Keratinocyte (primary cell): Measurements from ENCODE around the gene MET. TPM values are rescaled to one million over a fixed set of nuclear protein-coding genes. Genes with fewer than 3 reads are reported as not detected.

Experiments used
- DNase-seq: peaks from one replicate; pipeline ENCODE4 v3.0.0-alpha.2; 2011; ENCODE audit warnings: low read depth, missing footprints, low spot score
- FAIRE-seq: peaks from 2 replicates; lab custom pipeline; 2011; peaks lifted over from hg19 to GRCh38; lab: Jason Lieb, UNC
- H2AFZ ChIP-seq: 2 replicates; pipeline ENCODE4 v1.6.0; 2012; ENCODE audit warnings: low read length, control low read depth, inconsistent platforms; ENCODE audit not compliant: control insufficient read depth
- H3K27ac ChIP-seq: 2 replicates; pipeline ENCODE4 v1.5.1; 2011; ENCODE audit warnings: low read length; ENCODE audit not compliant: control insufficient read depth, insufficient read depth
- H3K27me3 ChIP-seq: 3 replicates; pipeline ENCODE4 v1.6.0; 2011; ENCODE audit warnings: low read length; ENCODE audit not compliant: control insufficient read depth, insufficient read depth; ENCODE audit errors: extremely low read depth
- H3K36me3 ChIP-seq, 2 experiments: 2 replicates in 1 of 2; 3 replicates in 1 of 2; pipeline ENCODE4 v1.5.1; 2011; ENCODE audit warnings: low read length in 2 of 2, mild to moderate bottlenecking in 1 of 2; ENCODE audit not compliant: control insufficient read depth in 2 of 2, insufficient read depth in 2 of 2; ENCODE audit errors: extremely low read depth in 1 of 2
- H3K4me1 ChIP-seq: 3 replicates; pipeline ENCODE4 v1.5.1; 2011; ENCODE audit warnings: low read length; ENCODE audit not compliant: control insufficient read depth, insufficient read depth; ENCODE audit errors: extremely low read depth
- H3K4me2 ChIP-seq: 3 replicates; pipeline ENCODE4 v1.6.0; 2011; ENCODE audit warnings: low read depth, low read length; ENCODE audit not compliant: control insufficient read depth, insufficient read depth; ENCODE audit errors: extremely low read depth
- H3K4me3 ChIP-seq, 3 experiments: fragments of 200-600 bp in 1 of 3; sonication (generic) in 1 of 3; 2 replicates in 2 of 3; 3 replicates in 1 of 3; pipeline ENCODE4 v1.5.1; 2011 to 2016; ENCODE audit warnings: low read length in 3 of 3, mild to moderate bottlenecking in 3 of 3, control low read depth in 2 of 3, inconsistent platforms in 1 of 3, low read depth in 1 of 3, mixed read lengths in 1 of 3, mixed run types in 1 of 3, moderate library complexity in 1 of 3; ENCODE audit not compliant: control insufficient read depth in 2 of 3, insufficient read depth in 2 of 3; ENCODE audit errors: extremely low read depth in 1 of 3
- H3K79me2 ChIP-seq: 2 replicates; pipeline ENCODE4 v1.6.0; 2012; ENCODE audit warnings: low read length; ENCODE audit not compliant: control insufficient read depth, insufficient read depth
- H3K9ac ChIP-seq: 3 replicates; pipeline ENCODE4 v1.6.0; 2011; ENCODE audit warnings: low read length; ENCODE audit not compliant: control insufficient read depth, insufficient read depth; ENCODE audit errors: extremely low read depth
- H3K9me1 ChIP-seq: 3 replicates; pipeline ENCODE4 v1.6.0; 2011; ENCODE audit warnings: low read length; ENCODE audit not compliant: control insufficient read depth, insufficient read depth; ENCODE audit errors: extremely low read depth
- H3K9me3 ChIP-seq: 2 replicates; pipeline ENCODE4 v1.5.1; 2012; ENCODE audit warnings: low read depth, low read length; ENCODE audit not compliant: control insufficient read depth
- H4K20me1 ChIP-seq: 3 replicates; pipeline ENCODE4 v1.6.0; 2011; ENCODE audit warnings: low read length; ENCODE audit not compliant: control insufficient read depth, insufficient read depth; ENCODE audit errors: extremely low read depth
- EZH2 ChIP-seq: IDR thresholded peaks from one replicate; pipeline ENCODE4 v1.6.1; 2012; ENCODE audit warnings: inconsistent platforms, mild to moderate bottlenecking, low read length, moderate library complexity
- dilution Hi-C: fragments of 300-500 bp; cut with MboI; formaldehyde crosslinking; loops from one replicate; pipeline ENCODE4 v1.7.0; 2020; ENCODE audit warnings: low sequenced_read_pairs; ENCODE audit not compliant: extremely low pct_ligation_motif_present
- polyA plus RNA-seq, 5 experiments: library from polyadenylated mRNA; depleted of rRNA in 3 of 5; stranded (reverse) in 3 of 5; stranded (forward) in 1 of 5; unstranded in 1 of 5; fragments of >200 nt; gene quantifications; 1 replicate in 1 of 5; 2 replicates in 3 of 5; 3 replicates in 1 of 5; pipeline versions ENCODE4 v1.2.1 to v1.2.3, GENCODE V29; 2011 to 2012; ENCODE audit warnings: missing spikeins in 2 of 5, low read depth in 1 of 5, low replicate concordance in 1 of 5
- TF ChIP-seq, protein P1 (sequence below), 3 experiments: IDR thresholded peaks in 1 of 3; conservative IDR thresholded peaks in 1 of 3; optimal IDR thresholded peaks in 1 of 3; 2 replicates in 2 of 3; 3 replicates in 1 of 3; pipeline versions ENCODE3 to v1.5.1; 2011; ENCODE audit warnings: low read length in 3 of 3, mild to moderate bottlenecking in 3 of 3, moderate library complexity in 2 of 3, control low read depth in 1 of 3, inconsistent platforms in 1 of 3; ENCODE audit not compliant: insufficient read depth in 2 of 3; ENCODE audit errors: extremely low read depth in 1 of 3

The MET gene
- polyA plus RNA-seq, 1 donor (not counting 4 experiments of a cell fraction or from before 2014, with no cell fraction given) = 117 TPM

DNA sequence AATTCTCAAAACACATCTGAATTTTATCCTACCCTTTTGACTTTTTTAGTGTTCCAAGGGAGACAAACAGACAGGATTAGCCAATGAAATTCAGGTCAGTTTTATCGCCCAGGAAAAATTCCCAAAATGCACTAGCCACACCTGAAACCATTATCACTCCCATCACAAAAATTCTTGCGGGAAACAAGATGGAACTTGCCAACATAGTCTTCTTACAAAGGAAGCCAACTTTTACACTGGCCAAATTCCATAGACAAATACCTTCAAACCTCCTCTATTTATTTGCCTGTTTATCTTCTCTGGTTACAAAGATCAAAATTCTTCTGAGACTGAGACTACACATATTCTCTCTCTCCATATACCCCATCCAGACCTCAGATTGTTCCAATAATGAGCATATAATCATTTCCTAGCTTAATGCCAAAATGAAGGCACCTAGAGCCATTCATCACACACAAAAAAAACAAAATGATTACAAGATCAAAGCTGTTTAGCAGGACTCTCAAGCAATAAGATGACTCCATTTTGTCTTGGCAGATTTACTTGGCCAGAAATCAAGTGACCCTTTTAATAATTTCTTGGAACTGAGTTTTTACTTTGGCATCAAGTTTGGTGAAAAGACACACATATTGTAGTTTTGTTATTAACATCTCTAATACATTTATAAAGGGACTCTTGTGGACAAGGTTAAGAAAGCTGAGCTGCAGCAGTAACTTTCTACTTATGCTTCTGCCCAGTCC, 30.2 kb downstream of the MET start:
- Histone ChIP-seq H3K9me1 (no peaks in the 10 kb centered on the region), H3K27ac (peak overlapping the region; percentile 79), H3K4me2 (peak overlapping the region; percentile 77), H3K4me1 (peaks cover 80% of the 10 kb centered on the region), H3K9me3 (no peaks in the 10 kb centered on the region), H4K20me1 (no peaks in the 10 kb centered on the region), H3K27me3 (no peaks in the 10 kb centered on the region), H3K36me3 (peaks cover 11 to 34% of the 10 kb centered on the region in 2 experiments), H3K79me2 (peaks cover 77% of the 10 kb centered on the region), H3K9ac (peak overlapping the region; percentile 29), H2AFZ (no peak overlapping the region), H3K4me3 (peak overlapping the region in 2 of 3 experiments; percentile 7 to 36)
- DNase-seq (peak; percentile 66), FAIRE-seq (peak; percentile 81)
- dilution Hi-C loops = no loop called here
- TF ChIP-seq EZH2 = no peak
- TF ChIP-seq, protein P1, sequence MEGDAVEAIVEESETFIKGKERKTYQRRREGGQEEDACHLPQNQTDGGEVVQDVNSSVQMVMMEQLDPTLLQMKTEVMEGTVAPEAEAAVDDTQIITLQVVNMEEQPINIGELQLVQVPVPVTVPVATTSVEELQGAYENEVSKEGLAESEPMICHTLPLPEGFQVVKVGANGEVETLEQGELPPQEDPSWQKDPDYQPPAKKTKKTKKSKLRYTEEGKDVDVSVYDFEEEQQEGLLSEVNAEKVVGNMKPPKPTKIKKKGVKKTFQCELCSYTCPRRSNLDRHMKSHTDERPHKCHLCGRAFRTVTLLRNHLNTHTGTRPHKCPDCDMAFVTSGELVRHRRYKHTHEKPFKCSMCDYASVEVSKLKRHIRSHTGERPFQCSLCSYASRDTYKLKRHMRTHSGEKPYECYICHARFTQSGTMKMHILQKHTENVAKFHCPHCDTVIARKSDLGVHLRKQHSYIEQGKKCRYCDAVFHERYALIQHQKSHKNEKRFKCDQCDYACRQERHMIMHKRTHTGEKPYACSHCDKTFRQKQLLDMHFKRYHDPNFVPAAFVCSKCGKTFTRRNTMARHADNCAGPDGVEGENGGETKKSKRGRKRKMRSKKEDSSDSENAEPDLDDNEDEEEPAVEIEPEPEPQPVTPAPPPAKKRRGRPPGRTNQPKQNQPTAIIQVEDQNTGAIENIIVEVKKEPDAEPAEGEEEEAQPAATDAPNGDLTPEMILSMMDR (optimal IDR thresholded peaks at IDR 0.05 in 1 of 3, IDR thresholded peaks at IDR 0.05 in 1 of 3, conservative IDR thresholded peaks at IDR 0.05 in 1 of 3; ENCODE audit: extremely low read depth in 1 of 3, insufficient read depth in 2 of 3, low read length in 3 of 3) = no peak

DNA sequence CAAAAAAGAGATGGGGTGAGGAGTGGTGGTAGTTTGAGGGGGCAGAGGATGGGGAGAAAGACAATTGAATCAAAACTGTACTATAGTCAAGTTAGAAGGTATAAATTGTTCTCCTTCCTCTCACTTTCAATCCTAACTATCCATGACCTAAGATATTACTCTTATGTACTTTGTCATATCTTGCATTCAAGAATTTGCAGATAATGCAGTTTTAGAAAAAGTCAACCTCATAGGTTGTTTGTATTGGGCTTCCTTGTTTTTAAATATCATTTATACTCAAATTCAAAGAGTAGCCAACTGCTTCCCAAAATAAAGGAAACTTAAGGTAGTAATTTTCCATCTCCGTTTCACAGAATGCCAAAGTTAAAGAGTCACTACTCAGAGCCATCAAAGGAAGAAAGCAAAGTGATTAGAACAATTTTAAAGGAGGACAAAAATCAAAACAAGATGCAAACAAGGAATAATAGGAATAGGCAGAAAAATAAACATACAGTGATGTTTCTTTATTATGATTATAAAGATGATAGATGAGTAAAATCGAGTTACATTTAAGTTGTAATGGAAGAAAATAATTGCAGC, 32.7 kb downstream of the MET start:
- H4K20me1 ChIP-seq = no peaks in the 10 kb centered on the region
- H3K79me2 ChIP-seq = peaks cover 84% of the 10 kb centered on the region
- no peaks in the 10 kb centered on the region for H3K9me3 ChIP-seq

More for the DNA sequence above, 32.7 kb downstream of the MET start:
- H3K9ac ChIP-seq = no peak overlapping the region
- peaks cover 84% of the 10 kb centered on the region for H3K4me1 ChIP-seq
- no peak for FAIRE-seq
- no peak for TF ChIP-seq EZH2
- TF ChIP-seq, protein P1 (optimal IDR thresholded peaks at IDR 0.05 in 1 of 3, IDR thresholded peaks at IDR 0.05 in 1 of 3, conservative IDR thresholded peaks at IDR 0.05 in 1 of 3; ENCODE audit: extremely low read depth in 1 of 3, insufficient read depth in 2 of 3, low read length in 3 of 3) = no peak
- DNase-seq = no peak
- dilution Hi-C loops = no loop called here
- no peaks in the 10 kb centered on the region for H3K9me1 ChIP-seq
- H3K4me2 ChIP-seq = no peak overlapping the region
- H3K27me3 ChIP-seq = no peaks in the 10 kb centered on the region
- H3K4me3 ChIP-seq = no peak overlapping the region
- H2AFZ ChIP-seq = no peak overlapping the region
- peaks cover 7 to 28% of the 10 kb centered on the region in 2 experiments for H3K36me3 ChIP-seq
- no peak overlapping the region for H3K27ac ChIP-seq
